ENCODE results near the gene FASTK. TPM values are rescaled to one million over a fixed set of nuclear protein-coding genes. Genes with fewer than 3 reads are reported as not detected.

Gene FASTK
- total RNA-seq, 1 experiment from 2014 or later: 86.4 TPM

DNA sequence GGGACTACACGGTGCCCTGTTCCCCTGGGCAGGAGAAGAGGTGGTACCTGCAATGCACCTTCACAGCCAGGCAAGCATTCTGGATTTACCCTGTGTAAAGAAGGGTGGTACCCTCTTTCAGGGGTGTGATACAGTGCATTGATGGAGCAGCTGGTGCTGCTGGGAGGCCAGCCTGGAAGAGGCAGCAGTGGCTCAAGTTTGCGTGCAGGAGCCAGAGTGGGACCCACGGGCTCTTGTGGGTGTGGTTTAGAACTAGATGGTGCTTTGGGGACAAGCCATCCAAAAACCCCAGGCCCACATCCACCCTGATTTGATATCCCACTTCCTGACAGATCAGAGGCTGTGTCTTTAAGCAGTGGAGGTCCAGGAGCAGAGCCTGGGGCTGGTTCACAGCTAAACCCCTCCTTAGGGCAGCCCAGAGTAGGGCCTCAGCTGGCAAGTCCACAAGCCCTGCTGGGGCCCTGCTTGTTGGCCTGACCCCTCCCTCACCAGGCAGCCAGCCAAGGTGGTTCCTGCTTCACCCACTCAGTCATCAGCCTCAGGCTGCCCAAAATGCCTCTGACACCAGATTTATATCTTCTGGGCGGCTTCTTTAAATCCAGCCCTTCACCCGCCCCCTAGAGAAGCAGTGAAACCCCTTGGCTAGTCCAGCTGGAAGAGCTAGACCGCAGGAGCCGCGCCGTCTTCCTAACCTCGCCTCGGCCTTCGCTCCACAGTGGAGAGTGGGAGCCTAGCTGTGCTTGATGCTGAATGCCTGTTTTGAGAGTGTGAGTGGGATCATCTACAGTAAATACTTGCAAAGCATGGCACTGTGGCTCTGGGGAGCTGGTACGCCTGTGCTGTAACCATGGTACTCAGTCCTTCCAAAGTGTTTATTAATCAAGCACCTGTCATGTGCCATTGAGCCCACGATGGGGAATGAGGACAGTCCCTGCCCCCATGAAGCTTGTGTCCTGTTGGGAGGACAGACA, 33.7 kb downstream of the FASTK start:
- H4K20me1 ChIP-seq (ENCODE audit: insufficient read depth): no peaks in the 10 kb centered on the region
- H3K9me3 ChIP-seq (ENCODE audit: control insufficient read depth in 1 of 2, insufficient read depth in 1 of 2, low read depth in 1 of 2, low read length in 2 of 2): no peaks in the 10 kb centered on the region
- no peaks in the 10 kb centered on the region for H3K27me3 ChIP-seq (ENCODE audit: insufficient read depth, low read length)
- no peaks in the 10 kb centered on the region for H3K9me2 ChIP-seq (ENCODE audit: insufficient read depth)
- CTCF ChIA-PET: no interaction called here
- H3K27ac ChIP-seq (ENCODE audit: low read depth, low read length): no peak overlapping the region
- RAD21 ChIA-PET (ENCODE audit: low non-redundant PET in 1 of 2, low total read pairs in 2 of 2, uncharacterized antibody in 2 of 2, unreplicated experiment in 2 of 2): no interaction called here
- POLR2A ChIA-PET: no interaction called here
- no peaks in the 10 kb centered on the region for H3K4me1 ChIP-seq (ENCODE audit: control insufficient read depth in 1 of 2, insufficient read depth in 2 of 2, low read length in 2 of 2)
- H3K4me3 ChIP-seq (replicated peaks in 1 of 2; ENCODE audit: low read depth in 1 of 2, low read length in 2 of 2): no peak overlapping the region
- H3K4me2 ChIP-seq (ENCODE audit: low read length): no peak overlapping the region
- H3K9ac ChIP-seq (ENCODE audit: low read length): no peak overlapping the region
- H3K36me3 ChIP-seq (ENCODE audit: control insufficient read depth in 1 of 2, insufficient read depth in 2 of 2, low read length in 2 of 2): no peaks in the 10 kb centered on the region
- intact Hi-C loops (cut with micrococcal nuclease): no loop called here
- no TSS peak for BruUV-seq (replicated peaks)
- no peak overlapping the region for H2AFZ ChIP-seq (ENCODE audit: low read depth, low read length, poor library complexity, severe bottlenecking)
- TF ChIP-seq CBX3 (IDR thresholded peaks at IDR 0.05; ENCODE audit: low read depth): no peak
- TF ChIP-seq YY1 (IDR thresholded peaks at IDR 0.05; ENCODE audit: extremely low read depth, insufficient replicate concordance, low read depth, low read length): no peak
- no peak for TF ChIP-seq TCF7L2 (IDR thresholded peaks at IDR 0.05; ENCODE audit: borderline replicate concordance, extremely low read depth, insufficient read depth, insufficient read length)
- TF ChIP-seq, protein P1, sequence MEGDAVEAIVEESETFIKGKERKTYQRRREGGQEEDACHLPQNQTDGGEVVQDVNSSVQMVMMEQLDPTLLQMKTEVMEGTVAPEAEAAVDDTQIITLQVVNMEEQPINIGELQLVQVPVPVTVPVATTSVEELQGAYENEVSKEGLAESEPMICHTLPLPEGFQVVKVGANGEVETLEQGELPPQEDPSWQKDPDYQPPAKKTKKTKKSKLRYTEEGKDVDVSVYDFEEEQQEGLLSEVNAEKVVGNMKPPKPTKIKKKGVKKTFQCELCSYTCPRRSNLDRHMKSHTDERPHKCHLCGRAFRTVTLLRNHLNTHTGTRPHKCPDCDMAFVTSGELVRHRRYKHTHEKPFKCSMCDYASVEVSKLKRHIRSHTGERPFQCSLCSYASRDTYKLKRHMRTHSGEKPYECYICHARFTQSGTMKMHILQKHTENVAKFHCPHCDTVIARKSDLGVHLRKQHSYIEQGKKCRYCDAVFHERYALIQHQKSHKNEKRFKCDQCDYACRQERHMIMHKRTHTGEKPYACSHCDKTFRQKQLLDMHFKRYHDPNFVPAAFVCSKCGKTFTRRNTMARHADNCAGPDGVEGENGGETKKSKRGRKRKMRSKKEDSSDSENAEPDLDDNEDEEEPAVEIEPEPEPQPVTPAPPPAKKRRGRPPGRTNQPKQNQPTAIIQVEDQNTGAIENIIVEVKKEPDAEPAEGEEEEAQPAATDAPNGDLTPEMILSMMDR (IDR thresholded peaks at IDR 0.05 in 2 of 3, conservative IDR thresholded peaks at IDR 0.05 in 1 of 3; ENCODE audit: borderline replicate concordance in 1 of 3, insufficient read depth in 1 of 3, low read depth in 2 of 3, low read length in 2 of 3): no peak
- H3K79me2 ChIP-seq (ENCODE audit: insufficient read depth, low read length): no peaks in the 10 kb centered on the region
- DNase-seq (ENCODE audit: low read depth, low spot score): no peak
- ATAC-seq: 0 out of 2 replicates have a peak, but pooled peaks have one; percentile 11

DNA sequence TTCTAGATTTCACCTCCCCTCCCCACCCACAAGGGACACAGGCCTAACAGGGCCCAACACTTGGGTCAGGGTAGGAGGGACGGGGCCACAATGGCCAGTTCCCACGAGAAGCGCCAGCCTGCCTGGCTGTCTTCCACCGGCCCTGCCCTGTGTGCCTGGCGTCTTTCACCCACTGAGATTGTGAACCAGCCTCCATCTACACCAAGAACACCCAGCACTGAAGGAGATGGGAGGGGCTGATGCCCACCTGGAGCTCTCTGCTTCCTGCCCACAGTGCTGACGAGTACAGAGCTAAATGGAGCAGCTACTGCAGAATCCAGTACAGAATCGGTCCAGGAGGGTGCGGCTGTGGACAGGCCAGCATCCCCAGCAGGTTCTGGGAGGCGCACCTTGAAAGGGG, 34.6 kb downstream of the FASTK start:
- H3K27me3 ChIP-seq (ENCODE audit: insufficient read depth, low read length): no peaks in the 10 kb centered on the region
- no peak for TF ChIP-seq YY1 (IDR thresholded peaks at IDR 0.05; ENCODE audit: extremely low read depth, insufficient replicate concordance, low read depth, low read length)
- TF ChIP-seq, protein P2, sequence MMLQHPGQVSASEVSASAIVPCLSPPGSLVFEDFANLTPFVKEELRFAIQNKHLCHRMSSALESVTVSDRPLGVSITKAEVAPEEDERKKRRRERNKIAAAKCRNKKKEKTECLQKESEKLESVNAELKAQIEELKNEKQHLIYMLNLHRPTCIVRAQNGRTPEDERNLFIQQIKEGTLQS (IDR thresholded peaks at IDR 0.05): no peak
- no peak for TF ChIP-seq EZH2 (IDR thresholded peaks at IDR 0.05)
- no peak for TF ChIP-seq FOSL1 (IDR thresholded peaks at IDR 0.05; ENCODE audit: low read depth)
- no peaks in the 10 kb centered on the region for H3K4me1 ChIP-seq (ENCODE audit: control insufficient read depth in 1 of 2, insufficient read depth in 2 of 2, low read length in 2 of 2)
- ATAC-seq (no peak), DNase-seq (ENCODE audit: low read depth, low spot score) (no peak)
- H3K9me2 ChIP-seq (ENCODE audit: insufficient read depth): no peaks in the 10 kb centered on the region
- RAD21 ChIA-PET (ENCODE audit: low non-redundant PET in 1 of 2, low total read pairs in 2 of 2, uncharacterized antibody in 2 of 2, unreplicated experiment in 2 of 2): no interaction called here
- intact Hi-C loops (cut with micrococcal nuclease): no loop called here
- H3K27ac ChIP-seq (ENCODE audit: low read depth, low read length): no peak overlapping the region
- POLR2A ChIA-PET: no interaction called here
- H3K4me2 ChIP-seq (ENCODE audit: low read length): no peak overlapping the region
- H3K36me3 ChIP-seq (ENCODE audit: control insufficient read depth in 1 of 2, insufficient read depth in 2 of 2, low read length in 2 of 2): no peaks in the 10 kb centered on the region
- CTCF ChIA-PET: no interaction called here
- BruUV-seq (replicated peaks): no TSS peak
- H3K79me2 ChIP-seq (ENCODE audit: insufficient read depth, low read length): no peaks in the 10 kb centered on the region
- H4K20me1 ChIP-seq (ENCODE audit: insufficient read depth): no peaks in the 10 kb centered on the region
- H3K4me3 ChIP-seq (replicated peaks in 1 of 2; ENCODE audit: low read depth in 1 of 2, low read length in 2 of 2): no peak overlapping the region
- H3K9ac ChIP-seq (ENCODE audit: low read length): no peak overlapping the region
- H2AFZ ChIP-seq (ENCODE audit: low read depth, low read length, poor library complexity, severe bottlenecking): no peak overlapping the region
- H3K9me3 ChIP-seq (ENCODE audit: control insufficient read depth in 1 of 2, insufficient read depth in 1 of 2, low read depth in 1 of 2, low read length in 2 of 2): no peaks in the 10 kb centered on the region

Data from HCT116 (cell line).